NT2/D1 (cell line): ENCODE results near the gene RAB24.

Experiments
- YY1 ChIP-seq: IDR thresholded peaks from 2 replicates; pipeline ENCODE4 v1.6.1; 2011; ENCODE audit not compliant: insufficient read length, insufficient read depth
- ZNF274 ChIP-seq: IDR thresholded peaks from 2 replicates; pipeline ENCODE4 v1.6.1; 2011; ENCODE audit warnings: mild to moderate bottlenecking, low read depth, low read length

DNA sequence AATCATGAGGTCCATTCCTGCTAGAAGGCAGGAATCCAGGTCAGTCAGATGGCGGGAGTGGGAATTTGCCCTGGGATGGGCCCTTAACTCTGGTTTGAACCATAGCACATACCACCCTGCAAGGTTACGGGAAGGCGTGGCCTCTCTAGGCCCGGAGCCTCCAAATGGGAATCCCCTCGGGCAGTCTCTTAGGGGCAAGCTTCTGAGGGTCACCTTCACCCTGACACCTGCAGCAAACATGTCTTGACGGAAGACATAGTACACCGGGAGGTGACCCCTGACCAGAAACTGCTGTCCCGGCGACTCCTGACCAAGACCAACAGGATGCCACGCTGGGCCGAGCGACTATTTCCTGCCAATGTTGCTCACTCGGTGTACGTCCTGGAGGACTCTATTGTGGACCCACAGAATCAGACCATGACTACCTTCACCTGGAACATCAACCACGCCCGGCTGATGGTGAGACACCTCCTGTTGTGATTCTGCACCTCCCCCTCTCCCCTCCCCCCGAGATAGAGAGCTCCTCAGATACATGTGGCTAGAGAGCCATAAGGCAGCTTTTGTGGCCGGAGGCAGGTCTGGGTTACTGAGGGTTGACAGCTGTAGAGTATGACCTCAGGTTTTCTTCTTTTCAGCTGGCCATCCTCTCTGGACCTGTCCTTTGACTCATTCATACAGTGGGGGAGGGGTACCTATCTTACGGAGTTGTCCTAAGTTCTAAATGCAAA, 1.0 kb upstream of the RAB24 start:
- TF ChIP-seq ZNF274: no peak
- TF ChIP-seq YY1: no peak
